Body of pancreas (tissue), 4 donors: ENCODE results near the gene PIK3CD.

Experiments
- POLR2A ChIP-seq, 3 donors: fragments of 450-650 bp; IDR thresholded peaks; one replicate each; pipeline ENCODE4 v1.6.1; 2016; ENCODE audit warnings: antibody characterized with exemption in 3 of 3, mild to moderate bottlenecking in 2 of 3
- TF ChIP-seq, protein P1 (sequence below), 7 experiments: fragments of 450-650 bp in 4 of 7; fragments of 200-600 bp in 3 of 7; sonication (generic) in 3 of 7; IDR thresholded peaks; one replicate each; pipeline ENCODE4 v1.5.1; 2016 to 2019; ENCODE audit warnings: antibody characterized with exemption in 7 of 7

DNA sequence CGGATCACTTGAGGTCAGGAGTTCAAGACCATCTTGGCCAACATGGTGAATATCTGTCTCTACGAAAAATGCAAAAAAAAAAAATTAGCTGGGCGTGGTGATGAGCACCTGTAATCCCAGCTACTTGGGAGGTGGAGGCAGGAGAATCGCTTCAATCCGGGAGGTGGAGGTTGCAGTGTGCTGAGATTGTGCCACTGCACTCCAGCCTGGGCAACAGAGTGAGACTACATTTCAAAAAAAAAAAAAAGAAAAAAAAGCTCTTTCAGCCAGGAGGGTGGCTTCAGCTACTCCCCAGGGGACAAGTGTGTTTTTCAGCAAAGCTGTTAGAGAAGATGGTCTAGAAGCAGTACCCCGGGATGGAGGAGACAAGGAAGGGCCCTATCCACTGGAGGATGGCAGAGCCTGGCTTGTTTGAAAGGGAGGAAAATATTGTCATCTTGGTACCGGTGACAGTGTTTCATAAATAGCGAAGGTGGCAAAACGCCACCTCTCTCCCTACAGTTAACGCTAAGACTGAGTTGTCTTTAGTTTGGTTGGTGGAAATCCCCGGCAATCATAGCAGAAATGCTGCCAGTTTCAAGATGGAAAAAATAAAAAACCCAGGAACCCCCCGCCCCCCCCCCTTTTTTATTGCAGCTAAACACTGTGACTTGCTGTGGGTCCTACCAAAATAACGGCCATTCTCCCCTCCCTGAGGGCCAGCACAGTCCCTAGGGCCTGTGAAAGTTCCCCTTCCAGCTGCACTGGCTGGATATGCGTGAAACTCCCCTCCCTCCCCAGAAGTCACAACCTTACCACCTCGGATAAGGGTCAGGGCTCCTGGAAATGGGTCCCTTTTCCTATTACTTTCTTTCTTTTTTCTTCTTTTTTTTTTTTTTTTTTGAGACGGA, 3.5 kb downstream of the PIK3CD start:
- TF ChIP-seq, protein P1, sequence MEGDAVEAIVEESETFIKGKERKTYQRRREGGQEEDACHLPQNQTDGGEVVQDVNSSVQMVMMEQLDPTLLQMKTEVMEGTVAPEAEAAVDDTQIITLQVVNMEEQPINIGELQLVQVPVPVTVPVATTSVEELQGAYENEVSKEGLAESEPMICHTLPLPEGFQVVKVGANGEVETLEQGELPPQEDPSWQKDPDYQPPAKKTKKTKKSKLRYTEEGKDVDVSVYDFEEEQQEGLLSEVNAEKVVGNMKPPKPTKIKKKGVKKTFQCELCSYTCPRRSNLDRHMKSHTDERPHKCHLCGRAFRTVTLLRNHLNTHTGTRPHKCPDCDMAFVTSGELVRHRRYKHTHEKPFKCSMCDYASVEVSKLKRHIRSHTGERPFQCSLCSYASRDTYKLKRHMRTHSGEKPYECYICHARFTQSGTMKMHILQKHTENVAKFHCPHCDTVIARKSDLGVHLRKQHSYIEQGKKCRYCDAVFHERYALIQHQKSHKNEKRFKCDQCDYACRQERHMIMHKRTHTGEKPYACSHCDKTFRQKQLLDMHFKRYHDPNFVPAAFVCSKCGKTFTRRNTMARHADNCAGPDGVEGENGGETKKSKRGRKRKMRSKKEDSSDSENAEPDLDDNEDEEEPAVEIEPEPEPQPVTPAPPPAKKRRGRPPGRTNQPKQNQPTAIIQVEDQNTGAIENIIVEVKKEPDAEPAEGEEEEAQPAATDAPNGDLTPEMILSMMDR (IDR thresholded peaks at IDR 0.05), result no peak
- no peak for TF ChIP-seq POLR2A (IDR thresholded peaks at IDR 0.05)
